ENCODE results near the gene MAL. TPM values are rescaled to one million over a fixed set of nuclear protein-coding genes. Genes with fewer than 3 reads are reported as not detected.

The MAL gene
- total RNA-seq, 1 donor from 2014 or later, result not detected

- Mint-ChIP-seq H3K36me3 (no peaks in the 10 kb centered on the region), H3K4me1 (peaks cover 53% of the 10 kb centered on the region), H3K27me3 (ENCODE audit: insufficient read depth, low read depth) (peaks cover 12% of the 10 kb centered on the region), H3K9me3 (no peaks in the 10 kb centered on the region), H3K27ac (peak overlapping the region; percentile 81), H3K4me3 (no peak overlapping the region)
- Histone ChIP-seq H3K4me1 (no peaks in the 10 kb centered on the region), H3K9me3 (ENCODE audit: low read depth) (no peaks in the 10 kb centered on the region), H2AFZ (replicated peaks) (no peak overlapping the region), H4K20me1 (ENCODE audit: low read depth) (no peaks in the 10 kb centered on the region), H3K36me3 (no peaks in the 10 kb centered on the region), H3K79me2 (ENCODE audit: low read depth) (no peaks in the 10 kb centered on the region), H3K4me2 (no peak overlapping the region), H3K4me3 (no peak overlapping the region), H3K27me3 (no peaks in the 10 kb centered on the region), H3K27ac (no peak overlapping the region), H3F3A (ENCODE audit: low read depth) (no peaks in the 10 kb centered on the region), H3K9ac (no peak overlapping the region)
- no peak for DNase-seq (ENCODE audit: low spot score)
- TF ChIP-seq EZH2phosphoT487 (IDR thresholded peaks at IDR 0.05) (no peak), EZH2 (IDR thresholded peaks at IDR 0.05) (no peak), CTCF (IDR thresholded peaks at IDR 0.05) (no peak)
These were observed 14.8 kb upstream of the MAL start for GRCh38 chr2:95010718-95011117.

DNA sequence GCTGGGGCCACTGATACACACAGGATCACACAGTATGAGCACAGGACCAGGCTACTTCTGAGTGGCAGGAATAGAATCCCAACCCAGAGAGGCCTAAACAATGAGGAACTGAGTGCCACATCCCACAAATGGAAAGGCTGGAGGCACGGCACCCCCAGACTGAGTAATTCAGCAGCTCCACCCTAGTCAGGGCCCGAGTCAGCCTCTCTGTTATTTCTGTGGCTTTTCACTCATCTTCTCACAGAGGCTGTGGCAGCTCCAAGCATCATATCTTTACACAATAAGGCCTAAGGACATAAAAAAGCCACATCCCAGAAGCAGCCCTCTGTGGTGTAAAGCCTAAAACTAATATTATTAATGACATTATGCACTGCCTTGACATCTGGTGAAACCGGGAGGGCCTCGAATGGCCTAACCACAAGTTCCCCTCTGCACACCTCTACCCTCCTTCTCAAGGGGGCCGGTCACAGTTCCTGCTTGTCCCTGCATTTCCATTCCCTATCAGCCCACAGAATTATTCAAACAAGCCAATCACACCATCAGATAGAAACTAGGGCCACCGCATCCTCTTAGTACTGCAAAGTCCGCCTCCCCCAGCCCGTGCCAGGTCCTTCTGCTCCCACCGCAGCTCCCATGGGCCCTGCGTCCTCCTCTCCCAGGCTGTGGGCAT is 12.5 kb upstream of the MAL start:
- Histone ChIP-seq H2AFZ (replicated peaks) (no peak overlapping the region), H3K27me3 (no peaks in the 10 kb centered on the region), H4K20me1 (ENCODE audit: low read depth) (no peaks in the 10 kb centered on the region), H3K4me3 (no peak overlapping the region), H3K27ac (no peak overlapping the region), H3K9ac (no peak overlapping the region), H3F3A (ENCODE audit: low read depth) (no peaks in the 10 kb centered on the region), H3K9me3 (ENCODE audit: low read depth) (no peaks in the 10 kb centered on the region), H3K4me1 (no peaks in the 10 kb centered on the region), H3K36me3 (no peaks in the 10 kb centered on the region), H3K4me2 (no peak overlapping the region), H3K79me2 (ENCODE audit: low read depth) (no peaks in the 10 kb centered on the region)
- Mint-ChIP-seq H3K27me3 (ENCODE audit: insufficient read depth, low read depth) (peaks cover 8% of the 10 kb centered on the region), H3K9me3 (no peaks in the 10 kb centered on the region), H3K36me3 (no peaks in the 10 kb centered on the region), H3K27ac (peak overlapping the region; percentile 58), H3K4me1 (peaks cover 42% of the 10 kb centered on the region), H3K4me3 (no peak overlapping the region)
- TF ChIP-seq CTCF (IDR thresholded peaks at IDR 0.05), result no peak
- TF ChIP-seq EZH2 (IDR thresholded peaks at IDR 0.05), result no peak
- TF ChIP-seq EZH2phosphoT487 (IDR thresholded peaks at IDR 0.05), result no peak
- DNase-seq (ENCODE audit: low spot score), result no peak

GRCh38 chr2:95013726-95014125 is 11.8 kb upstream of the MAL start:
- Histone ChIP-seq H3K4me2 (no peak overlapping the region), H3K36me3 (no peaks in the 10 kb centered on the region), H3K4me1 (no peaks in the 10 kb centered on the region), H3K79me2 (ENCODE audit: low read depth) (no peaks in the 10 kb centered on the region), H4K20me1 (ENCODE audit: low read depth) (no peaks in the 10 kb centered on the region), H3K4me3 (no peak overlapping the region), H3K27me3 (no peaks in the 10 kb centered on the region), H3F3A (ENCODE audit: low read depth) (no peaks in the 10 kb centered on the region), H3K27ac (no peak overlapping the region), H2AFZ (replicated peaks) (no peak overlapping the region), H3K9ac (no peak overlapping the region), H3K9me3 (ENCODE audit: low read depth) (no peaks in the 10 kb centered on the region)
- no peak for TF ChIP-seq CTCF (IDR thresholded peaks at IDR 0.05)
- TF ChIP-seq EZH2phosphoT487 (IDR thresholded peaks at IDR 0.05), result no peak
- TF ChIP-seq EZH2 (IDR thresholded peaks at IDR 0.05), result no peak
- Mint-ChIP-seq H3K4me3 (no peak overlapping the region), H3K9me3 (no peaks in the 10 kb centered on the region), H3K27ac (peak overlapping the region; percentile 58), H3K4me1 (peaks cover 37% of the 10 kb centered on the region), H3K27me3 (ENCODE audit: insufficient read depth, low read depth) (peaks cover 10% of the 10 kb centered on the region), H3K36me3 (no peaks in the 10 kb centered on the region)
- DNase-seq (ENCODE audit: low spot score), result no peak
